ENCODE results near the gene MRPS11. TPM values are rescaled to one million over a fixed set of nuclear protein-coding genes. Genes with fewer than 3 reads are reported as not detected.

Gene MRPS11
- total and polyA plus RNA-seq, 10 of the 15 experiments (the other 5 are each of a cell fraction or from before 2014, with no cell fraction given) = 37.1 to 148 (median 68.7) TPM

- TF ChIP-seq, protein P1, sequence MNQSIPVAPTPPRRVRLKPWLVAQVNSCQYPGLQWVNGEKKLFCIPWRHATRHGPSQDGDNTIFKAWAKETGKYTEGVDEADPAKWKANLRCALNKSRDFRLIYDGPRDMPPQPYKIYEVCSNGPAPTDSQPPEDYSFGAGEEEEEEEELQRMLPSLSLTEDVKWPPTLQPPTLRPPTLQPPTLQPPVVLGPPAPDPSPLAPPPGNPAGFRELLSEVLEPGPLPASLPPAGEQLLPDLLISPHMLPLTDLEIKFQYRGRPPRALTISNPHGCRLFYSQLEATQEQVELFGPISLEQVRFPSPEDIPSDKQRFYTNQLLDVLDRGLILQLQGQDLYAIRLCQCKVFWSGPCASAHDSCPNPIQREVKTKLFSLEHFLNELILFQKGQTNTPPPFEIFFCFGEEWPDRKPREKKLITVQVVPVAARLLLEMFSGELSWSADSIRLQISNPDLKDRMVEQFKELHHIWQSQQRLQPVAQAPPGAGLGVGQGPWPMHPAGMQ (IDR thresholded peaks at IDR 0.05; ENCODE audit: borderline replicate concordance) = no peak
- TF ChIP-seq CREM (IDR thresholded peaks at IDR 0.05; ENCODE audit: low read depth) (peak; percentile 65; the same call in 1 of the 2 replicates), RELA (IDR thresholded peaks at IDR 0.05; ENCODE audit: borderline replicate concordance, partially characterized antibody) (peak; percentile 86), RELB (IDR thresholded peaks at IDR 0.05; ENCODE audit: low read depth) (peak; percentile 85), POLR2A (IDR thresholded peaks at IDR 0.05; ENCODE audit: low read depth, low read length) (no peak), NR2F1 (conservative IDR thresholded peaks at IDR 0.05) (no peak), CEBPB (IDR thresholded peaks at IDR 0.05; ENCODE audit: borderline replicate concordance in 1 of 2, low read depth in 2 of 2, low read length in 2 of 2) (no peak), ZBTB11 (CRISPR knock-in tag; IDR thresholded peaks at IDR 0.05) (no peak), RB1 (IDR thresholded peaks at IDR 0.05; ENCODE audit: borderline replicate concordance) (no peak), JUNB (IDR thresholded peaks at IDR 0.05) (peak; percentile 31; the same call in 1 of the 2 replicates), MYC (IDR thresholded peaks at IDR 0.05; ENCODE audit: insufficient read depth, insufficient read length, insufficient replicate concordance, low read length, severe bottlenecking) (no peak), NBN (IDR thresholded peaks at IDR 0.05) (no peak), BMI1 (IDR thresholded peaks at IDR 0.05; ENCODE audit: borderline replicate concordance) (no peak), ZNF207 (IDR thresholded peaks at IDR 0.05; ENCODE audit: borderline replicate concordance) (no peak), IRF3 (IDR thresholded peaks at IDR 0.05) (no peak), PAX8 (IDR thresholded peaks at IDR 0.05) (no peak), NFIC (IDR thresholded peaks at IDR 0.05; ENCODE audit: low read depth, low read length) (no peak)
- TF ChIP-seq, protein P2, sequence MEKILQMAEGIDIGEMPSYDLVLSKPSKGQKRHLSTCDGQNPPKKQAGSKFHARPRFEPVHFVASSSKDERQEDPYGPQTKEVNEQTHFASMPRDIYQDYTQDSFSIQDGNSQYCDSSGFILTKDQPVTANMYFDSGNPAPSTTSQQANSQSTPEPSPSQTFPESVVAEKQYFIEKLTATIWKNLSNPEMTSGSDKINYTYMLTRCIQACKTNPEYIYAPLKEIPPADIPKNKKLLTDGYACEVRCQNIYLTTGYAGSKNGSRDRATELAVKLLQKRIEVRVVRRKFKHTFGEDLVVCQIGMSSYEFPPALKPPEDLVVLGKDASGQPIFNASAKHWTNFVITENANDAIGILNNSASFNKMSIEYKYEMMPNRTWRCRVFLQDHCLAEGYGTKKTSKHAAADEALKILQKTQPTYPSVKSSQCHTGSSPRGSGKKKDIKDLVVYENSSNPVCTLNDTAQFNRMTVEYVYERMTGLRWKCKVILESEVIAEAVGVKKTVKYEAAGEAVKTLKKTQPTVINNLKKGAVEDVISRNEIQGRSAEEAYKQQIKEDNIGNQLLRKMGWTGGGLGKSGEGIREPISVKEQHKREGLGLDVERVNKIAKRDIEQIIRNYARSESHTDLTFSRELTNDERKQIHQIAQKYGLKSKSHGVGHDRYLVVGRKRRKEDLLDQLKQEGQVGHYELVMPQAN (conservative IDR thresholded peaks at IDR 0.05) = no peak
Observed at GRCh38 chr15:88472225-88472624, 4.7 kb downstream of the MRPS11 start (continued).
